Gastrocnemius medialis (tissue), 4 donors: ENCODE results near the gene DCAF10. TPM values are rescaled to one million over a fixed set of nuclear protein-coding genes. Genes with fewer than 3 reads are reported as not detected.
A peak's percentile ranks its signal among the peaks of the same experiment; 100 is the strongest.

Experiments used
- ATAC-seq, 2 donors: fragments of 150-250 bp; one replicate each; pipeline ENCODE4 v1.9.1; 2016
- DNase-seq, 2 donors: peaks; one replicate each; pipeline ENCODE4 v3.0.0-alpha.2; 2019
- H3K27ac ChIP-seq, 4 donors: fragments of 200-600 bp; sonication (generic); 1 replicate in 1 of 4; 2 replicates in 3 of 4; pipeline ENCODE4 v1.5.1; 2016 to 2018; ENCODE audit warnings: mild to moderate bottlenecking in 2 of 4, moderate library complexity in 1 of 4
- H3K27me3 ChIP-seq, 3 donors: fragments of 200-600 bp; sonication (generic) in 2 of 3; 1 replicate in 1 of 3; 2 replicates in 2 of 3; pipeline versions ENCODE4 v1.5.1 to v1.6.0; 2016 to 2019; ENCODE audit warnings: mild to moderate bottlenecking in 1 of 3, moderate library complexity in 1 of 3
- H3K36me3 ChIP-seq, 2 donors: fragments of 200-600 bp; sonication (generic) in 1 of 2; one replicate each; pipeline ENCODE4 v1.5.1; 2017 to 2018
- H3K4me1 ChIP-seq, 2 donors: fragments of 200-600 bp; sonication (generic) in 1 of 2; one replicate each; pipeline ENCODE4 v1.5.1; 2016 to 2017; ENCODE audit warnings: mild to moderate bottlenecking in 2 of 2
- H3K4me3 ChIP-seq, 4 donors: fragments of 200-600 bp; sonication (generic) in 3 of 4; 1 replicate in 1 of 4; 2 replicates in 3 of 4; pipeline ENCODE4 v1.5.1; 2016 to 2019; ENCODE audit warnings: mild to moderate bottlenecking in 2 of 4
- H3K9me3 ChIP-seq, 3 donors: fragments of 200-600 bp; sonication (generic) in 2 of 3; 1 replicate in 1 of 3; 2 replicates in 2 of 3; pipeline ENCODE4 v1.5.1; 2016 to 2019
- POLR2A ChIP-seq, 2 donors: fragments of 450-650 bp; IDR thresholded peaks; one replicate each; pipeline ENCODE4 v1.6.1; 2017; ENCODE audit warnings: antibody characterized with exemption in 2 of 2, mild to moderate bottlenecking in 2 of 2, moderate library complexity in 2 of 2
- in situ Hi-C, 4 donors: fragments of 200-750 bp; cut with MboI; loops; one replicate each; pipeline versions ENCODE4 v1.15.0 to v1.8.0; 2017; ENCODE audit warnings: low sequenced_read_pairs in 4 of 4
- intact Hi-C: fragments of 100-400 bp; cut with DNase I; formaldehyde crosslinking; loops from one replicate; pipeline ENCODE4 v1.15.1; 2023; ENCODE audit warnings: low total_unique reads
- total RNA-seq, 4 donors: library from RNA; depleted of rRNA; stranded (reverse); fragments of >200 nt; gene quantifications; one replicate each; pipeline versions ENCODE4 v1.1.0 to v1.2.3, GENCODE V29; 2016
- TF ChIP-seq, protein P1 (sequence below), 5 experiments: fragments of 450-650 bp in 3 of 5; fragments of 200-600 bp in 2 of 5; sonication (generic) in 2 of 5; IDR thresholded peaks in 4 of 5; conservative IDR thresholded peaks in 1 of 5; 1 replicate in 4 of 5; 2 replicates in 1 of 5; pipeline ENCODE4 v1.5.1; 2016 to 2019; ENCODE audit warnings: antibody characterized with exemption in 5 of 5, mild to moderate bottlenecking in 3 of 5, moderate library complexity in 3 of 5

DCAF10 gene
- total RNA-seq, 4 donors from 2014 or later: 11.0 to 24.5 (median 17.0) TPM

DNA sequence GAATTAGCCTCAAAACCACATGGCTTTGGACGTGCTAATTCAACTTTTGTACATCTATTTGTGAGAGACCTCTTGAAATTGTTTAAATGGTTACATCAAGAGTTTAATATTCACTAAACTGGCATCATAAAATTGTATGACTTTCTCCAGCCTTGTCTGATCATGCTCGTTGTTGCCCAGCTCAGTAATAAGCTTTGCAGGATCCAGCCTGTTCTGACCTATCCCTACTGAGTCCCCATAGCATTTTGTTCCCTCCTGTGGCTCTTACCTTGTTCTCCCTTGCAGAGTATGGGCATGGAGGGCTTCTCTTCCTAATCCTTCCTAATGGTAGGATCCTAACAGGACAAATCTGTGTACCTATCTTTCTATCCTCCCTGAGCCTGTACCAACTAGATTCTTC lies 22.1 kb upstream of the DCAF10 start:
- no peak for DNase-seq
- H3K27me3 ChIP-seq: no peaks in the 10 kb centered on the region
- in situ Hi-C loops (loop anchor here in 3 of 4 donors (25.0 kb wide), 2 partner anchors 109 to 191 kb away; partner anchors contain the start of genes FBXO10 (in 3 of the 3) and TOMM5 (in 3 of the 3)), intact Hi-C loops (no loop called here)
- H3K9me3 ChIP-seq: no peaks in the 10 kb centered on the region
- ATAC-seq: no peak
- no peak overlapping the region for H3K27ac ChIP-seq
- H3K4me3 ChIP-seq: no peak overlapping the region
- peaks cover 0 to 64% of the 10 kb centered on the region in 2 donors for H3K36me3 ChIP-seq
- H3K4me1 ChIP-seq: peaks cover under 1 to 2% of the 10 kb centered on the region in 2 donors
- TF ChIP-seq POLR2A (IDR thresholded peaks at IDR 0.05): no peak
- TF ChIP-seq, protein P1, sequence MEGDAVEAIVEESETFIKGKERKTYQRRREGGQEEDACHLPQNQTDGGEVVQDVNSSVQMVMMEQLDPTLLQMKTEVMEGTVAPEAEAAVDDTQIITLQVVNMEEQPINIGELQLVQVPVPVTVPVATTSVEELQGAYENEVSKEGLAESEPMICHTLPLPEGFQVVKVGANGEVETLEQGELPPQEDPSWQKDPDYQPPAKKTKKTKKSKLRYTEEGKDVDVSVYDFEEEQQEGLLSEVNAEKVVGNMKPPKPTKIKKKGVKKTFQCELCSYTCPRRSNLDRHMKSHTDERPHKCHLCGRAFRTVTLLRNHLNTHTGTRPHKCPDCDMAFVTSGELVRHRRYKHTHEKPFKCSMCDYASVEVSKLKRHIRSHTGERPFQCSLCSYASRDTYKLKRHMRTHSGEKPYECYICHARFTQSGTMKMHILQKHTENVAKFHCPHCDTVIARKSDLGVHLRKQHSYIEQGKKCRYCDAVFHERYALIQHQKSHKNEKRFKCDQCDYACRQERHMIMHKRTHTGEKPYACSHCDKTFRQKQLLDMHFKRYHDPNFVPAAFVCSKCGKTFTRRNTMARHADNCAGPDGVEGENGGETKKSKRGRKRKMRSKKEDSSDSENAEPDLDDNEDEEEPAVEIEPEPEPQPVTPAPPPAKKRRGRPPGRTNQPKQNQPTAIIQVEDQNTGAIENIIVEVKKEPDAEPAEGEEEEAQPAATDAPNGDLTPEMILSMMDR (IDR thresholded peaks at IDR 0.05 in 4 of 5, conservative IDR thresholded peaks at IDR 0.05 in 1 of 5): no peak

DNA sequence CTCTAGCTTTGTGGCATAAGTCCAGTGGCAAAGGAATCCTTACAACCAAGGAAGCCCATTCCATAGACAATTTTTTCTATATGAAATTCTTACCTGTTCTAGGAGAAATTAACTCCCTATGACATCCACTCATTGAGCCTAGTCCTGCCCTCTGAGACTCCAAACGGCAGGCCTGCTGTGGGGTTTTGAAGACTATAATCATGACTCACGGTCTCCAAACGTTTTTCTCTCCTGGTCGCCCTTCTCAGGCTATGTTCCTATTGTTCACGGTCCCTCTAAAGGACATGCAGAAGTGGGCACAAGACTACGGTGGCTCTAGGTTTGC lies 16.3 kb upstream of the DCAF10 start:
- Histone ChIP-seq H3K4me1 (peaks cover 15% of the 10 kb centered on the region in 2 donors), H3K9me3 (no peaks in the 10 kb centered on the region), H3K27me3 (peaks cover 0 to 11% (median 0%) of the 10 kb centered on the region in 3 donors), H3K27ac (peak overlapping the region; percentile 77 to 89 (median 81)), H3K36me3 (peaks cover 0 to 46% of the 10 kb centered on the region in 2 donors), H3K4me3 (peak overlapping the region; percentile 87 to 95 (median 94))
- ATAC-seq (no peak), DNase-seq (no peak)
- intact Hi-C loops: loop anchor here (2.0 to 10.0 kb wide), 2 partner anchors 31 to 209 kb away; partner anchors contain the start of genes FBXO10 and TRMT10B
- in situ Hi-C loops: loop anchor here (10.0 to 25.0 kb wide), 4 partner anchors 103 to 199 kb away; partner anchors contain the start of genes FBXO10 (in 3 of the 4) and TOMM5 (in 3 of the 4)
- TF ChIP-seq POLR2A (IDR thresholded peaks at IDR 0.05): no peak
- TF ChIP-seq, protein P1 (IDR thresholded peaks at IDR 0.05 in 4 of 5, conservative IDR thresholded peaks at IDR 0.05 in 1 of 5): no peak

DNA sequence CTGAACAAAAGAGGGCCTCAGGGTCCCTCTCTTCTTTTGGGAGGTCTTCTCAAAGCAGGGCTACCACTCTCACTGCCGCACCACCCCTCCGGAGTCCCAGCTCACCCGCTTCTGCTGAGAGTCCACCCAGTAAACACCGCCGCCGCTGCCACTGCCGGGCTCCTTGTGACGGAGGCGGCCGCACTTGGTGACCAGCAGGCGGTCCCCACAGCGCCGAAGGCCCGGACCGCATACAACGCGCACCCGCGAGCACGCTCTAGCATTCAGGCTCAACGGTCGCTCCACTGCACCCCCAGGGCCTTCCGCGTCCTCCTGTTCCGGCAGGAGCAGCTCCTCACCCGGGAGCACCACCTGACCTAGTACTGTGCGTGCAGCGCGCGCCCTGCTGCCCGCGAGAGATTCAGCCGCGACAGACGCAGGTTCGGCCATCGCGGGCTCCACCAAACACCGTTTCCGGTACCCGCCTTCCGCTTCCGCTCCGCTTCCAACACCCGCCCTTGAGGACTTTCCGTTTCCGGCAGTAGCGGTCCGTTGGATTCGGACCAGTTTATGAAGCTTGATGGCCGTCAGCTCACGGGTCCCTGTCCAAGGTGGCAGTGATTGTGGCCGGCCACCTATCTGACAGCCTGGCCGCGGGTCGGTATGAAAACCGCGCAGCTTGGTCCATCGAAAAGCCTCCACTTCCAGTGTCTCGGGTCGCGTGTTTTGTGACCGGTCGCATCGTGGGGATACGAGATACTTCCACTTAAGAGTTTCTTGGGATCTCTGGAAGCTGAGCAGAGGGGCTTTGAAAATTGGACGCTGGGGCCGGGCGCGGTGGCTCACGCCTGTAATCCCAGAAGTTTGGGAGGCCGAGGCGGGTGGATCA lies 15.7 kb upstream of the DCAF10 start, which contains the start of gene EXOSC3:
TSS of gene EXOSC3 (minus strand) at position 449 of the 868 bp plus-strand sequence. CDS start at position 429, 20 bp downstream.
- peaks cover 15% of the 10 kb centered on the region in 2 donors for H3K4me1 ChIP-seq
- TF ChIP-seq, protein P1 (IDR thresholded peaks at IDR 0.05 in 4 of 5, conservative IDR thresholded peaks at IDR 0.05 in 1 of 5): peak in 1 of 5 experiments; percentile 15
- TF ChIP-seq POLR2A (IDR thresholded peaks at IDR 0.05): peak; percentile 13 to 63
- H3K27ac ChIP-seq: peak within 1 kb of the TSS; percentile 77 to 89 (median 81)
- H3K27me3 ChIP-seq: peaks cover 0 to 11% (median 0%) of the 10 kb centered on the region in 3 donors
- in situ Hi-C loops (loop anchor here (10.0 to 25.0 kb wide), 4 partner anchors 102 to 200 kb away; partner anchors contain the start of genes FBXO10 (in 3 of the 4) and TOMM5 (in 3 of the 4)), intact Hi-C loops (loop anchor here (1.0 to 10.0 kb wide), 3 partner anchors 15 to 210 kb away; partner anchors contain the start of genes DCAF10, FBXO10 and TRMT10B)
- H3K4me3 ChIP-seq: peak within 1 kb of the TSS; percentile 87 to 95 (median 94)
- ATAC-seq: peak; percentile 99
- H3K9me3 ChIP-seq: no peaks in the 10 kb centered on the region
- DNase-seq: peak; percentile 84 to 85
- peaks cover 0 to 40% of the 10 kb centered on the region in 2 donors for H3K36me3 ChIP-seq

DNA sequence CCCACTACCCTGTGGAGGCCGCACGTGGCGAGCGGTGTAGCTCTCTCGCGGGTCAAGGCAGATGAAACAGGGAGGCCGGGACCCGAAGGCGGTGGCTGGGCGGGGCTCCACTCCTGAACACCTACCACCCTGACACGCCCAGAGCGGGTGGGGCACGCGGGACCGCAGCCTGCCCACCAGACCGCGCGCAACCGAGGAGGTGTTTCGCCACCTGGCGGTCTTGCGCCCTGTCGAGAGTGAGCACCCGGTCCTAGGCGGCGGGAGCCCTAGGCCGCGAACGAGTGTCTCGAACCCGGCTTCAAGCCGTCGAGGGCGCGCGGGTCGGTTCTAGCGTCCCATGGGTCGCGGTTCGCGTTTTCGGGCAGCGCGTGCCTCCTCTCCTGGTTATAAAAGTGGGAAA lies 13.5 kb upstream of the DCAF10 start:
- H3K4me1 ChIP-seq: peaks cover 15% of the 10 kb centered on the region in 2 donors
- in situ Hi-C loops: loop anchor here (10.0 to 25.0 kb wide), 4 partner anchors 100 to 202 kb away; partner anchors contain the start of genes FBXO10 (in 3 of the 4) and TOMM5 (in 3 of the 4)
- intact Hi-C loops: loop anchor here (10.0 kb wide), 1 partner anchor 212 kb away; the partner anchor contains the start of gene FBXO10
- DNase-seq (no peak), ATAC-seq (no peak)
- H3K27me3 ChIP-seq: peaks cover 0 to 11% (median 0%) of the 10 kb centered on the region in 3 donors
- no peak for TF ChIP-seq POLR2A (IDR thresholded peaks at IDR 0.05)
- TF ChIP-seq, protein P1 (IDR thresholded peaks at IDR 0.05 in 4 of 5, conservative IDR thresholded peaks at IDR 0.05 in 1 of 5): no peak
- H3K9me3 ChIP-seq: no peaks in the 10 kb centered on the region
- peaks cover 0 to 18% of the 10 kb centered on the region in 2 donors for H3K36me3 ChIP-seq
- no peak overlapping the region for H3K4me3 ChIP-seq
- H3K27ac ChIP-seq: no peak overlapping the region
